H1 (cell line): ENCODE results near the gene IL36RN. TPM values are rescaled to one million over a fixed set of nuclear protein-coding genes. Genes with fewer than 3 reads are reported as not detected.

Experiments used
- CTCF ChIA-PET: fragments of 300-600 bp; sonication (Branson Sonifier 250); formaldehyde crosslinking; loops from one replicate; lab custom pipeline; 2021; ENCODE audit not compliant: partially characterized antibody; lab: Charles Lee
- POLR2A ChIA-PET: fragments of 300-600 bp; sonication (Branson Sonifier 250); formaldehyde crosslinking; loops from one replicate; lab custom pipeline; 2021; ENCODE audit warnings: inconsistent platforms; ENCODE audit not compliant: partially characterized antibody; lab: Charles Lee
- DNase-seq, 2 experiments: peaks; one replicate each; pipeline versions ENCODE4 v3.0.0 to v3.0.0-alpha.2; 2010 to 2022; ENCODE audit warnings: low spot score in 2 of 2, low read depth in 1 of 2, mixed read lengths in 1 of 2
- FAIRE-seq: peaks from 2 replicates; lab custom pipeline; 2011; peaks lifted over from hg19 to GRCh38; lab: Jason Lieb, UNC
- H2AFZ ChIP-seq: 2 replicates; pipeline ENCODE4 v1.8.1; 2012; ENCODE audit warnings: low read length, inconsistent platforms
- H2AK5ac ChIP-seq: 2 replicates; pipeline ENCODE4 v1.6.1; 2013; ENCODE audit warnings: low read depth, low read length
- H2BK120ac ChIP-seq: replicated peaks from 2 replicates; pipeline ENCODE3; 2013; ENCODE audit warnings: low read depth, low read length, inconsistent platforms
- H2BK12ac ChIP-seq: 2 replicates; pipeline ENCODE4 v1.6.1; 2013; ENCODE audit warnings: low read depth, low read length
- H2BK15ac ChIP-seq: 2 replicates; pipeline ENCODE4 v1.6.1; 2013; ENCODE audit warnings: low read length
- H2BK20ac ChIP-seq: 2 replicates; pipeline ENCODE4 v1.6.1; 2013; ENCODE audit warnings: low read length
- H2BK5ac ChIP-seq: 2 replicates; pipeline ENCODE4 v1.6.1; 2013; ENCODE audit warnings: low read depth, low read length
- H3K14ac ChIP-seq: 2 replicates; pipeline ENCODE4 v1.6.1; 2013; ENCODE audit warnings: inconsistent platforms; ENCODE audit not compliant: insufficient read length
- H3K18ac ChIP-seq: 2 replicates; pipeline ENCODE4 v1.6.1; 2013; ENCODE audit warnings: low read length; ENCODE audit errors: extremely low read depth
- H3K23ac ChIP-seq: 2 replicates; pipeline ENCODE4 v1.6.1; 2013; ENCODE audit warnings: inconsistent platforms; ENCODE audit not compliant: insufficient read length
- H3K23me2 ChIP-seq: 2 replicates; pipeline ENCODE4 v1.6.1; 2013; ENCODE audit warnings: low read depth, low read length
- H3K27ac ChIP-seq: 2 replicates; pipeline ENCODE4 v1.6.1; 2011; ENCODE audit warnings: low read depth, low read length, inconsistent platforms
- H3K27me3 ChIP-seq, 4 experiments: replicated peaks in 1 of 4; 1 replicate in 1 of 4; 2 replicates in 3 of 4; pipeline versions ENCODE4 v1.6.1 to v1.8.1; 2011 to 2013; ENCODE audit warnings: low read length in 3 of 4, mild to moderate bottlenecking in 3 of 4, inconsistent platforms in 2 of 4, mixed read lengths in 2 of 4, moderate library complexity in 1 of 4; ENCODE audit not compliant: control insufficient read depth in 3 of 4, insufficient read depth in 3 of 4; ENCODE audit errors: extremely low read depth in 1 of 4
- H3K36me3 ChIP-seq, 4 experiments: 2 replicates each; pipeline versions ENCODE4 v1.6.1 to v1.8.1; 2011 to 2013; ENCODE audit warnings: mild to moderate bottlenecking in 4 of 4, low read length in 3 of 4, moderate library complexity in 2 of 4, control low read depth in 1 of 4, inconsistent platforms in 1 of 4; ENCODE audit not compliant: insufficient read depth in 4 of 4, control insufficient read depth in 2 of 4
- H3K4ac ChIP-seq: replicated peaks from 2 replicates; pipeline ENCODE3; 2013; ENCODE audit warnings: low read length, low read depth, mixed read lengths, inconsistent platforms; ENCODE audit not compliant: insufficient read length
- H3K4me1 ChIP-seq, 4 experiments: replicated peaks in 1 of 4; 1 replicate in 1 of 4; 2 replicates in 3 of 4; pipeline versions ENCODE4 v1.6.1 to v1.8.1; 2011 to 2013; ENCODE audit warnings: low read length in 3 of 4, inconsistent platforms in 2 of 4, mixed read lengths in 1 of 4; ENCODE audit not compliant: insufficient read depth in 4 of 4, control insufficient read depth in 3 of 4
- H3K4me2 ChIP-seq, 2 experiments: 2 replicates each; pipeline versions ENCODE4 v1.6.1 to v1.8.1; 2011 to 2013; ENCODE audit warnings: low read depth in 2 of 2, low read length in 2 of 2, control low read depth in 1 of 2, inconsistent platforms in 1 of 2, mild to moderate bottlenecking in 1 of 2; ENCODE audit not compliant: insufficient read depth in 1 of 2
- H3K4me3 ChIP-seq, 4 experiments: fragments of 200-600, 300-600 bp in 1 of 4; sonication (generic), shearing (Covaris generic), sonication (Bioruptor Twin) in 1 of 4; 2 replicates each; pipeline versions ENCODE4 v1.5.1 to v1.8.1; 2011 to 2016; ENCODE audit warnings: low read length in 4 of 4, low read depth in 3 of 4, control low read depth in 2 of 4, inconsistent platforms in 2 of 4, mild to moderate bottlenecking in 2 of 4, mixed read lengths in 1 of 4, moderate library complexity in 1 of 4; ENCODE audit not compliant: insufficient read depth in 2 of 4; ENCODE audit errors: extremely low read depth in 1 of 4
- H3K56ac ChIP-seq: replicated peaks from 2 replicates; pipeline ENCODE3; 2013; ENCODE audit warnings: low read depth, mild to moderate bottlenecking, mixed read lengths, low read length, inconsistent platforms; ENCODE audit not compliant: insufficient read length
- H3K79me1 ChIP-seq: 2 replicates; pipeline ENCODE4 v1.6.1; 2013; ENCODE audit warnings: low read depth, low read length, control low read depth
- H3K79me2 ChIP-seq, 2 experiments: 2 replicates each; pipeline versions ENCODE4 v1.6.1 to v1.8.1; 2012 to 2013; ENCODE audit warnings: low read length in 2 of 2, mild to moderate bottlenecking in 2 of 2, inconsistent platforms in 1 of 2; ENCODE audit not compliant: insufficient read depth in 2 of 2, control insufficient read depth in 1 of 2
- H3K9ac ChIP-seq, 4 experiments: replicated peaks in 1 of 4; 1 replicate in 1 of 4; 2 replicates in 3 of 4; pipeline versions ENCODE4 v1.6.1 to v1.8.1; 2011 to 2013; ENCODE audit warnings: low read depth in 3 of 4, low read length in 3 of 4, control low read depth in 2 of 4, mild to moderate bottlenecking in 2 of 4, moderate library complexity in 2 of 4, inconsistent platforms in 1 of 4; ENCODE audit errors: extremely low read depth in 1 of 4
- H3K9me3 ChIP-seq, 2 experiments: 2 replicates each; pipeline versions ENCODE4 v1.6.1 to v1.8.1; 2012 to 2013; ENCODE audit warnings: mild to moderate bottlenecking in 2 of 2, moderate library complexity in 2 of 2, control low read depth in 1 of 2, inconsistent platforms in 1 of 2, low read depth in 1 of 2, low read length in 1 of 2, mixed read lengths in 1 of 2; ENCODE audit not compliant: insufficient read depth in 2 of 2
- H4K20me1 ChIP-seq, 2 experiments: replicated peaks in 1 of 2; 2 replicates each; pipeline versions ENCODE3 to v1.8.1; 2011 to 2013; ENCODE audit warnings: inconsistent platforms in 2 of 2, low read length in 2 of 2, mild to moderate bottlenecking in 1 of 2; ENCODE audit not compliant: insufficient read depth in 2 of 2, control insufficient read depth in 1 of 2
- H4K5ac ChIP-seq: 2 replicates; pipeline ENCODE4 v1.6.1; 2013; ENCODE audit warnings: low read length, low read depth, mixed read lengths, inconsistent platforms; ENCODE audit not compliant: insufficient read length
- H4K8ac ChIP-seq: 2 replicates; pipeline ENCODE4 v1.8.0; 2013; ENCODE audit warnings: mild to moderate bottlenecking, moderate library complexity, low read length, inconsistent platforms; ENCODE audit not compliant: insufficient read depth; ENCODE audit errors: extremely low read depth
- H4K91ac ChIP-seq: replicated peaks from 2 replicates; pipeline ENCODE3; 2013; ENCODE audit warnings: low read length, mixed read lengths, inconsistent platforms; ENCODE audit not compliant: insufficient read length
- ASH2L ChIP-seq: fragments of 200-600, 300-600 bp; sonication (generic); IDR thresholded peaks from one replicate; pipeline ENCODE4 v1.7.1; 2017; ENCODE audit warnings: low read length
- BRCA1 ChIP-seq: IDR thresholded peaks from 2 replicates; pipeline ENCODE4 v1.6.1; 2012; ENCODE audit warnings: low read depth, low read length, improper control_type of control experiment
- EZH2 ChIP-seq: fragments of 200-600 bp; sonication (generic); IDR thresholded peaks from 2 replicates; pipeline ENCODE4 v1.7.1; 2012; ENCODE audit warnings: low read depth, mild to moderate bottlenecking, moderate library complexity, low read length, inconsistent platforms; ENCODE audit not compliant: severe bottlenecking
- FOSL1 ChIP-seq: IDR thresholded peaks from 2 replicates; pipeline ENCODE4 v1.6.1; 2011; ENCODE audit warnings: mild to moderate bottlenecking, low read depth, low read length, moderate library complexity; ENCODE audit not compliant: insufficient read depth
- MAFK ChIP-seq: IDR thresholded peaks from 2 replicates; pipeline ENCODE4 v1.6.1; 2012; ENCODE audit warnings: low read depth, mild to moderate bottlenecking, improper control_type of control experiment, low read length
- PHF8 ChIP-seq: fragments of 200-600 bp; sonication (generic); conservative IDR thresholded peaks from 2 replicates; pipeline ENCODE4 v1.7.1; 2012; ENCODE audit warnings: low read depth, mild to moderate bottlenecking, inconsistent platforms, low read length, moderate library complexity
- RXRA ChIP-seq: IDR thresholded peaks from 2 replicates; pipeline ENCODE4 v1.6.1; 2011; ENCODE audit warnings: low read depth, mild to moderate bottlenecking, low read length, moderate library complexity; ENCODE audit not compliant: insufficient read depth
- WGBS, 2 experiments: shearing (Covaris generic) in 1 of 2; methylation state at CpG; one replicate each; pipeline versions ENCODE4 v1.1.6 to v1.1.7; 2013 to 2015; ENCODE audit warnings: low lambda C conversion rate in 2 of 2, mixed read lengths in 2 of 2, inconsistent platforms in 1 of 2, low coverage in 1 of 2, missing lambda C conversion rate in 1 of 2; ENCODE audit not compliant: insufficient replicate concordance in 2 of 2, insufficient coverage in 1 of 2, insufficient read length in 1 of 2; ENCODE audit errors: extremely low coverage in 1 of 2, missing lambda C conversion rate in 1 of 2; 5-methylcytosine and 5-hydroxymethylcytosine counted together
- polyA plus RNA-seq, 7 experiments: library from polyadenylated mRNA; depleted of rRNA in 3 of 7; stranded (reverse) in 5 of 7; unstranded in 2 of 7; fragments of >200 nt in 5 of 7; fragments of 200-250 nt in 2 of 7; gene quantifications; 1 replicate in 5 of 7; 2 replicates in 1 of 7; 4 replicates in 1 of 7; pipeline versions ENCODE4 v1.2.1 to v1.2.3, GENCODE V29; 2011 to 2013; ENCODE audit warnings: missing spikeins in 2 of 7, mixed read lengths in 2 of 7
- total RNA-seq: library from RNA; stranded (reverse); fragmentation: NEBNext Ultra II Directional; extraction: Animal tissue kit (Norgen Biotek cat#: 25700); gene quantifications from 2 replicates; pipeline ENCODE4 v1.2.1, GENCODE V29; 2021

Gene IL36RN
- total and polyA plus RNA-seq, 2 of the 8 experiments (the other 6 are each of a cell fraction or from before 2014, with no cell fraction given): not detected

- ChIA-PET CTCF (no interaction called here), POLR2A (no interaction called here)
- Histone ChIP-seq H3K14ac (no peak overlapping the region), H2BK5ac (no peak overlapping the region), H3K79me2 (no peaks in the 10 kb centered on the region), H2BK15ac (no peak overlapping the region), H3K9ac (no peak overlapping the region), H2BK20ac (no peak overlapping the region), H3K9me3 (no peaks in the 10 kb centered on the region), H3K18ac (no peak overlapping the region), H4K91ac (no peak overlapping the region), H2BK120ac (no peak overlapping the region), H2BK12ac (no peak overlapping the region), H4K8ac (no peak overlapping the region), H3K79me1 (no peaks in the 10 kb centered on the region), H3K4ac (no peak overlapping the region), H4K5ac (no peak overlapping the region), H3K23ac (no peak overlapping the region), H4K20me1 (no peaks in the 10 kb centered on the region), H3K56ac (no peak overlapping the region), H3K4me1 (no peaks in the 10 kb centered on the region), H2AFZ (no peak overlapping the region), H3K4me2 (no peak overlapping the region), H3K36me3 (no peaks in the 10 kb centered on the region), H3K27me3 (no peaks in the 10 kb centered on the region; a peak in 1 of 7 replicates), H3K23me2 (no peaks in the 10 kb centered on the region), H2AK5ac (no peak overlapping the region), H3K27ac (no peak overlapping the region), H3K4me3 (no peak overlapping the region)
- TF ChIP-seq BRCA1 (no peak), RXRA (no peak), FOSL1 (no peak), EZH2 (no peak), MAFK (peak; percentile 6; the same call in 1 of the 2 replicates), ASH2L (no peak), PHF8 (no peak)
- WGBS, 2 experiments: 45% methylated on average over 5 of the region's 5 CpGs; no CpG with 5 or more reads in 1 of the 2 experiments
- DNase-seq: no peak
- no peak for FAIRE-seq
Measured at GRCh38 chr2:113039719-113040118, 19.3 kb upstream of the IL36RN start.
